ENCODE data around the gene PWWP3B.

GRCh38 chrX:106144755-106145639 lies 23.1 kb upstream of the PWWP3B start:
- TF ChIP-seq CREB1 (IDR thresholded peaks at IDR 0.05) (no peak), CREB1 (CRISPR knock-in tag; IDR thresholded peaks at IDR 0.05) (no peak), RFX5 (IDR thresholded peaks at IDR 0.05; ENCODE audit: low read depth, low read length) (no peak), MAX (IDR thresholded peaks at IDR 0.05) (no peak), POGK (CRISPR knock-in tag; conservative IDR thresholded peaks at IDR 0.05) (no peak)

Data from HepG2 (cell line).